Measurements from ENCODE around the gene EXT2. TPM values are rescaled to one million over a fixed set of nuclear protein-coding genes. Genes with fewer than 3 reads are reported as not detected.
A peak's percentile ranks its signal among the peaks of the same experiment; 100 is the strongest.

The EXT2 gene
- total RNA-seq, 1 experiment from 2014 or later = 66.2 TPM

DNA sequence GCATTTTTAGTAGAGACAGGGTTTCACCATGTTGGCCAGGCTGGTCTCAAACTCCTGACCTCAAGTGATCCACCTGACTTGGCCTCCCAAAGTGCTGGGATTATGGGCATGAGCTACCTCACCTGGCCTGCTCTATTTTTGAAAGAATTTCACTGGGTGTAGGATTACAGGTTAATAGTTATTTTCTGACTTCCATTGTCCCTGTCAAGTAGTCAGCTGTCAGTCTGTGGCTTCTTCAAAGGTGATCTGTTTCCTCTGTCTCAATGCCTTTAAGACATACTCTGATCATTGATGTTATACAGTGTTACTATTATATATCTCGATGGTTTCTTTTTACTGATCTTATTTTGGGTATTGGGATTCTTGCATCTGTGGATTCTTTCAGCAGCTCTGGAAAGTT, 10.1 kb upstream of the EXT2 start:
- DNase-seq (ENCODE audit: low spot score) = no peak

DNA sequence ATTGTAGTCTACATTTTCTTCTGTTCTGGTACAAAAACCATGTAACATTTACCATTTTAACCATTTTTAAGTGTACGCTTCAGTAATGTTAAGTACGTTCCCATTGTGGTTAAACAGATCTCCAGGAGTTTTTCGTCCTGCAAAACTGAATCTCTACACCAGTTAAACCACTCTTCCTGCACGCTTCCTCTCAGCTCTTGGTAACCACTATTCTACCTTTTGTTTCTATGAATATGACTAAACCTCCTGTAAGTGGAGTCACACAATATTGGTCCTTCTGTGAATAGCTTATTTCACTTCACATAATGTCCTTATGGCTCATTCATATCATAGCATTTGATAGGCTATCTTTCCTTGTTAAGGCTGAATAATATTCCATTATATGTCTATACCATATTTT, 7.1 kb upstream of the EXT2 start:
- DNase-seq (ENCODE audit: low spot score) = no peak

DNA sequence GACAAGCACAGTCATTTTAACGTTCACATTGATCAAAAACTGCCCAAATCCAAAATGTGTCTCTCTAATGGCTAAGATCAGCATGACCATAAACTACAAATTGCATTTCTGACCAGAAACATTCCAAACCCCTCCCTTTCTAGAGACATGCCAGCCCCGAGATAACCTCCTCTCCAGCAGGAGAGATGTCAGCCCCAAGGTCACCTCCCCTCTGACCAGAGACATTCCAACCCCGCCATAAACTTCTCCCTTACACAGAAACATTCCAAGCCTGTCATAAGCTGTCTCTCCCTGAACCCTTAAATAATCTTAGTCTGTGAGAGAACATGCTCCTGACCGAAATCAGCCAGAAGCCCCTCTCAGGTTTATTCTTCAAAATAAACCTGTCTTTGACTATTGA, 6.6 kb upstream of the EXT2 start:
- no peak for DNase-seq (ENCODE audit: low spot score)

DNA sequence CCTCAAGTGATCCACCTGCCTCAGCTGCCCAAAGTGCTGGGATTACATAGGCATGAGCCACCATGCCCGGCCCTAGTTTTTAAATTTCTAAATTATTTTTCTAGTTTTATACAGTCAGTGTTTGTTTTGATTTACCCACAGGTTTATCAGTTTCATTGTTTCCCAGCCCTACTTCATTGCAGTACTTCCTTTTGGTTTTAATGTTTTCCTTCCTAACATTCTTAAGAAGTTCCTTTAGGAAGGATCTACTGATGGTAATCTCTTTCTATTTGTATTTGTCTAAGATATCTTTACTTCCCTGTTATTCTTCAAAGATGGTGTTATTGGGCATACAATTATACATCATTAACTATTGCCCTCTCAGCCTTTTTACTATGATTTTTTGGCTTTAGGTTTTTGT, 4.9 kb upstream of the EXT2 start:
- no peak for DNase-seq (ENCODE audit: low spot score)

DNA sequence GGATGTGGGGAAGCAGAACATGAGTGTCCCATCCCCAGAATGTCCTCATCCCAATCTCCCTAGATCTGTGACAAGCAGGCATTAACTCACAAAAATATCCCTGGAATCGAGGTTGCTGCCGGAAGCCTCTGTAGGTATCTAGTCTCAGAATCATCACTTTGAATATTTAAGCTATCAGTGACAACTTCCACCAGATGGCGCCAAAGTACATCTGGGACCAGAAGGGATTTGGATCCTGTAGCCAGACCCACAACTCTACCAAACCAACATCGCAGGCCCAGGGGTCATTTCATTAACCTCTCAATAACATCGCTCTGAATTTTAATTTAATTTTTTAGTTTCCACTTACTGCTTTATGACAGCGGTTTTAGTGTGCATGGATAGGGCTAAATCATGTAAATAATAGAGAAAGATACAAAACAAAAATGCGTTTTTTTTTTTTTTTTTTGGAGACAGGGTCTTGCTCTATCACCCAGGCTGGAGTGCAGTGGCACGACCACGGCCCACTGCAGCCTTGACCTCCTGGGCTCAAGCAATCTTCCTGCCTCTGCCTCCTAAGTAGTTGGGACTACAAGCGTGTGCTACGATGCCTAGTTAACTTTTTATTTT, 1.1 kb upstream of the EXT2 start:
- peak; percentile 90 for DNase-seq (ENCODE audit: low spot score)

DNA sequence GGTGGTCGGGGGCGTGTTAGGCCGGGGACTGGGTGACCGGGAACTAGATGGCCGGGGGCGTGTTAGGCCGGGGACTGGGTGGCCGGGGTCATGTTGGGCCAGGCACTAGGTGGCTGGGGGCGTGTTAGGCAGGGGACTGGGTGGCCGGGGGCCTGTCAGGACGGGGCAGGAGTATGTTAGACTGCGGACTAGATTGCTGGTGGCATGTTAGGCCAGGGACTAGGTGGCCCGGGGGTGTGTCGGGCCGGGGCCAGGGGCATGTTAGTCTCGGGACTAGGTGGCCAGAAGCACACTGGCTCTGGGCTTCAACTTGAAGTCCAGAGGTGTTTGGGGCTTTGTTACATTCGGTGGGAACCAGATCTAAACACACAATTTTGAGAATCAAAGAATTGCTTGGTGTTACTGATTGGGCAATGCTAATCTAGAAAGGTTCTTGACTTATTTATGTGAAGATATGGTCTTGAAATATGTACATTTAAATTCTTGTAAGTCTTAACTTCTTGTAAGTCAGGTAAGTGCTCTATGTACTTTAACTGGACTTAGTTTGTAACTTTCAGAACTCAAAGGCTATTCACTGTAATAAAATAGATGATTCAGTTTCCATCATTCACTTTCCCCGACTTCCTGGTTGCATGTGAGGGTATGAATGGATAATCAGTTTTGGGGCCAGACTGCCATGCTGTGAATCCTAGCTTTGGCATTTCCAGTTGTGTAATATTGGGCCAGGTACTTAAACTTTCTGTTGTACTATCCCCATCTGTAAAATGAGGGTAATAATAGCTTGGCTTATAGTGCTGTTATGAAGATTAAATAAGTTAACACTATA, 1.1 kb downstream of the EXT2 start:
- peak; percentile 34 for DNase-seq (ENCODE audit: low spot score)

DNA sequence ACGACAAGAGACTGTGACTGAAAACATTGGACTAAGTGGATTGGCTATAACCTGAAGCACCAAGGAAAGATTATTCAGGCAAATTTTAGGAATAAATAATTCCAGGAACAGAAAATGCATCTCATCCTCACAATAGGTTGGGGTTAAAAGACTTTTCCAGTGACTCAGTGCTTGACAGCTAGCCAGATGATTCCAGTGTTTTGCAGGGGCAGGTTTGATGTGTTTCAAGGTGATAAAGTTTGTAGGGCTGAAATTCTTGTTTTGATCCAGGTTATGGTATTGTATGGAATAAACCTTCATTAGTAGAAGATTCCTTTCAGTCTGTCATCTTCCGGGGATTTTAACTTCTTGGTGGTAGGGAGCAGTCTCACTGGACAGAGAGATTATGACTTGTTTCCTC, 2.3 kb downstream of the EXT2 start:
- DNase-seq (ENCODE audit: low spot score) = no peak

DNA sequence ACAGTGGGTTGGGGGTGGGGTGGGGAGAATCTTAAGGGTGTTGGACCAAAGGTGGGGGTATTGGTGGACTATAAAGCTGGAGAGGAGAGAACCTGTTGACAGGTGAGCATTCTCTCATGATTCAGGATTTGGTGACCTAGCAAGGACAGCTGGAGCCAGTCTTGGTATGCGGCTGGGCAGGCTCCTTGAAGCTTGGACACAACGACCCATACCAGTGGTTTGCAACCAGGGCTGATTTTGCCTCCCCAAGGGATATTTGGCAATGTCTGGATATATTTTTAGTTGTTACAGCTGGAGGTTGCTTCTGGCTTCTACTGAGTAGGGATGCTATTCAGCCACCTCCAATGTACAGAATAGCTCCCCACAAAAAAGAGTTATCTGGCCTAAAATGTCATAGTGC, 5.6 kb downstream of the EXT2 start:
- DNase-seq (ENCODE audit: low spot score) = no peak

DNA sequence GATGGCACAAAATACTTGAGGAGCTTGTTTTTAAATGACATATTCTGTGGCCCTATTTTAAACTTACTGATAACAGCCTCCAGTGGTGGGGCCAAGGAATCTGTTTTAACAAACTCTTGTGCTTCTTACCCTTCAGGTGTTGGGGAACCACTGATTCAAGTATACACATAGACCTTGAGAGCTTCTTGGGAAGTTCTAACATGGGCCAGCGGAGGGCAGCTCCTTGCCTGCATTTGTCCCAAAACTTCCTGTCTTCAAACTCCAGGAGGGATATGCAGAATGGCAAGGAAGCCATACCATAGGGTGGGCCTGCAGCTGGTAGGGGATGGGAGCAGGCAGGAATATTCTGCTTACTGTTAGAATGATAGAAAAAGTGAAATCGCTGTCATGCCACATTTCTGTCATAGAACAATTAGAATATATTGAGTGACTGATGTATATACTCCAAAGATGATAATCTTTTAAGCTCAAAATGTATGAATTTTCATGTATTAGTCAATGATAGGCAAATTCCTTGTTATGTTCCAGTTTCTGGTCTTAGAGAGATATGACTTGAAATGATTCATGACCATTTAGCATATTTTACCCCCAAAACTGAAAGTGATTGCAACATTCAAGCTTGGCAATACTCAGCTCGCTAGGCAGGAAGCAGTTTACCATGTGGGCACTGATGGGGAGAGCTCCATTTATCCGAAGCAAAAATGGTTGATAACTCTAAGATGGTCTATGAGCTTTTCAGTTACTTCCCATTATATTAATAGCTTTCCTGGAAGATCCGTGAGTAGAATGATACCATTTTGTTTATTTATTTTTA, 9.2 kb downstream of the EXT2 start:
- DNase-seq (ENCODE audit: low spot score) = peak; percentile 16

DNA sequence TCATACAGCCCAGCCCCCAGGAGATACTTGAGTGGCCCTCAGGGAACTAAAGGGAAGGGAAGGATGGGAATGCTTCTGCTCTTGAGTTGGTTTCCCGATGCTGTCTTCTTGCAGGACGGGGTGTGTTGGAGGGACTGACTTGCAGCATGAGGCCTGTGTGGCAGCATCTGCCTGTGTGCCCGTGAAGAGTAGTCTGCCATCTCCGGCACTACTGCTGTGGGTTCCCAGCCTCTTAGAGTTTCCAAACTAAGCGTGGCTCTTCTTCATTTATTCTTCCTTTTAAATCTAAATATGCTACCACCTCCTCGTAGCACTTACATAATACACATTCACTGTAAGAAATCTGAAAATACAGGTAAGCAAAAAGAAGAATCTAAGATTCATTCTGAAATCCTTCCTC, 12.8 kb downstream of the EXT2 start:
- DNase-seq (ENCODE audit: low spot score) = no peak

DNA sequence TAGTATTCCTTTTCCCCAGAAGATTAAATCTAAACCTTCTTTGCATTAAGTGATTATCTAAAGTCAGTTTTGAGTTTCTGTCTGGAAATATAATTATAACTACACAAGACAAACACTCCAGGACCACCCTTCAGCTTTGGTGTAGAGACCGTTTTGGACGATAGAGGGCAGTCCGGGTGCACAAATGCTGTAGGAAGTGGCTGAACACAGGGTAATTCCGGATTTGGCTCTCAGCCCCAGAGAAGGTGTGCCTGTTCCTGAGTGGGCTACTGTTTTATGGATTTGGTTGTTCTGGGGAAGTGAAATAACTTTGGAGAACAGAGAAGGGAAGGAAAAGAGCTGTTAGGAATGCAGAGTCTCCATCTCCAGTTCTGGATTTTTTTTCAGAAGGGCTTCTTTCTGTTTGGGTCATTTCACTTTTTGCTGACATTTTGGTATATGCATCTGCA, 14.8 kb downstream of the EXT2 start:
- peak; percentile 75 for DNase-seq (ENCODE audit: low spot score)

DNA sequence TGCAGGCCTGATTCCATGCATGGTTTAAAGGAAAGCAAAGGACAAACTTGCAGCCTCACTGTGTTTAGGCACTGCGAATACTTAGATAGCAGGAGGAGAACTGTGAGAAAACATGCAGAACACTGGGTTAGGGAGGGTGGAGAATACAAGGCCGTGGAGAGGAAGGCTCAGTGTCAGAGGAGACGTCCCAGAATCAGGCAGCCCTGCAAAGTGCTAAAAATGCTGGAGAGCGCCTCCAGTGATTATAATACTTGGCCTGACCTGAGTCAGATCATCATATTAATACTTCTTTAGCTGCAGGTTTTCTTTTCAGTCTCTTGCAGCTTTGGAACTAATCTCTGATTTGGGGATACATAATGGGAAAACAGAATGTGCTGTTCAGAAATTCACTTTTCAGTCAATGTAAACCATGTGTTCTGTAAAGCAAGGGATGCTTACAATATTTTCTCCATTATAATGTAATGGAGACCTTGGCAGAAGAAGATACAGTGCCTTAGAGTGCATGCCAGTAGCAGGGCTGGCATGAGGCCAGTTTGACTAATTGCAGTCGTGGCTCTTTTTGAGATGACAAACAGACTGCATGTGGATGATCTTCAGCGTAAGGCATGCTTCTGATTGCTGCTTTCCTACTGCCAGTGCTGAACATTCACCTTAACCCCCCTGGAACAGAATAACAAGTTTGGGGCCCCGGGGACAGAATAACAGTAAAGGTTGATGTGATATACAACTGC, 16.8 kb downstream of the EXT2 start:
- DNase-seq (ENCODE audit: low spot score) = no peak

DNA sequence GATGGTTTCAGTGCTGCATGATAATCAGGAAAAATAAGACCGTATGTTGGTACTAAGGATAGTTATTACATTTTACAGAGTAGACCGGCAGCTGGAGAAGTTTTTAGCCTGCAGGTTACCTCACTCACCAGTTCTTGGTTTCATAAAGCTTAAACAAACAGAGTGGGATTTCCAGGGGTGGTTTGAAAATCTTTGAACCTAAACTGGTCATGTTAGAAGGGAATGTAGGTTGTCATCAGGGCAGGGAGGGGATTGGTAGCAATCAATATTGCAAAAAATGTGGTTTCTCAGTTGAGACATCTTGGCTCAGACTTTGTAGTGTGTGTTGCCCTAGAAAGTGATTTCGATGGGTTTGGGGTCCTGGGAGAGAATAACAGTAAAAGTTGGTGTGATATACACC, 17.5 kb downstream of the EXT2 start:
- DNase-seq (ENCODE audit: low spot score) = no peak

DNA sequence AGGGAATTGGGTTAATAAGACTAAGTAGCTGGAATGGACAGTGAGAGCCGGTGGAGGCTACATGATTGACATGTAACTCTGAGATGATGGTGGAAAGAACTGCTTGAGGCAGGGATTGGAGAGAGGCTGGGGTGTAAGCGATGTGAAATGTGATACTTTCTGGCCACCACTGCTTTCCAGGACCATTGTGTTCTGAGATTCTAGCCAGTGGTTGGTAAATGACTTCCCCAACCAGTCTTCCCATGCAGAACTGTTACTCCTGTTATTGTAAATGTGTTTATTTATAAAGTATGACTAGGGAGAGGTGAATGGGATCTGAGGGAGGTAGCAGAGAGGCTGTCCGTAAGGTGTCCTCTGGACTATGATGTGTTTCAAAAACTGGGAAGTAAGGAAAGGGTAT, 18.1 kb downstream of the EXT2 start:
- no peak for DNase-seq (ENCODE audit: low spot score)

DNA sequence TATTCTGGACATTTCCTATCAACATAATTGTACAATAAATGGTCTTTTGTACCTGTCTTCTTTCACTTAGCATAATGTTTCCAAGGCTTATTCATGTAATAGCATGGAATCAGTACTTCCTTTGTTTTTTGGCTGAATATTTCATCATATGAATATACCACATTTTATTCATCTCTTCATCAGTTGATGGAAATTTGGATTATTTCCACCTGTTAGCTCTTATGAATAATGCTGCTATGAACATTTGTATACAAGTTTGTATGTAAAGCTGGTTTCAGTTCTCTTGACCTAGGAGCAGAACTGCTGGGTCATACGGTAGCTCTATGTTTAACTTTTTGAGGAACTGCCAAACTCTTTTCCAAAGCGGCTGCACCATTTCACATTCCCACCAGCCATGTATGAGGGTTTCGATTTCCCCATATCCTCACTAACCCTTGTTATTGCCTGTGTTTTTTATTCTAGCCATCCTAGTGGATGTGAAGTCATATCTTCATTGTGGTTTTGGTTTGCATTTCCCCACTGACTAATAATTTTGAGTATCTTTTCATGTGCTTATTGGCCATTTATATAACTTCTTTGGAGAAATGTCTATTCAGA, 20.9 kb downstream of the EXT2 start:
- no peak for DNase-seq (ENCODE audit: low spot score)

DNA sequence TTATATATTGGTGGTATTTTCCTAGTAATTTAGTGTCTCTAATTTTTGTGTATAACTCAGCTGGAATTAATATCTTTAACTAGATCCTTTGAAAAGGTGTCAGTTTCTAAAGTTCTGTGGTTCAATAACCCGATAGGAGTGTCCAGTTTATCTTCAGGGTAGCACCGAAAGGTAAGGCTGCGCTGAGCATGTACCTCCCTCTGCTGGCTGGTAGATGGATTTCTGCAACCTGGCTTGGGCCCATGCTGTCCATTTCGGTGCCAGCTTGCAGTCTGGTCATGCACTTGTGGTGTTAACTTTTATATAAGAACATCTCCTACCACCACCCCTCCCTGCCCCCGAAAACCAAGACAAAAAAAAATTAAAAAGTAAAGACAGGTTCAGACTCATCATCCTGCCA, 24.7 kb downstream of the EXT2 start:
- peak; percentile 31 for DNase-seq (ENCODE audit: low spot score)

DNA sequence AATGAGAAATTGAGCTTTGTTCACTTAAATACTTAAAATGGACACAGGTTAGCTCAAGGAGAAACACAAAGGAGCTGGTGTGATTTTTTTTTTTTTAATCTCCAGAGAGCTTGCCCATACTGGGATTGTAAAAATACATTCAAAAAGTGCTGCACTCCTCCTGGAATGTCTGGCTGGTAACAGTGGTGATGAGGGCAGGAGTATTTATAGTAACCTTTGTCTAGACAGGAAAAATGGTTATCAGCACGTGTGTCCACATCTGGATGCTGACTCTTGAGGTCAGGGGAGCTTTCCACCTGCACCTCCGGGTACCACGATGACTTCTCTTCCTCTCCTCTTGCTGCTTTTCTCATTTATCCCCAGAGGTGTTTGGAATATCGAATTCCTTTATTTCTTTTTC, 30.1 kb downstream of the EXT2 start:
- no peak for DNase-seq (ENCODE audit: low spot score)

DNA sequence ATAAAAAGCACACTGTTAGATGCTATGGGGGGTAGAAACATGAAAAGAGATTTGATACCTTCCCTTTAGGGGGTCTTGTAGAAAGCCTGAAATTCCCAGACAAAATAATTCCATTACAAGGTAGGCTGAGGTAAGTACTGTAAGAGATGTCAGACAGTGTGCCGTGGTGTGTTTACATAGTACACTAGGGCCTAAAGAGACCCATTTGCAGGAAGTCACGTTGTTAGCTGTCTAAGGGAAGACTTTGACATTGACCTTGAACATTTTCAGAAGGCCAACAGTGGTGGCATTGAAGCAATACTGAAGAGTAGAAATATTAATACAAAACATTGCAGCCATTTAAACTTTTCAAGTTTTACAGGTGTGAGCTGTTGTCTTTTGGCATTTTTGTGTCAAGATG, 30.8 kb downstream of the EXT2 start:
- DNase-seq (ENCODE audit: low spot score) = no peak

DNA sequence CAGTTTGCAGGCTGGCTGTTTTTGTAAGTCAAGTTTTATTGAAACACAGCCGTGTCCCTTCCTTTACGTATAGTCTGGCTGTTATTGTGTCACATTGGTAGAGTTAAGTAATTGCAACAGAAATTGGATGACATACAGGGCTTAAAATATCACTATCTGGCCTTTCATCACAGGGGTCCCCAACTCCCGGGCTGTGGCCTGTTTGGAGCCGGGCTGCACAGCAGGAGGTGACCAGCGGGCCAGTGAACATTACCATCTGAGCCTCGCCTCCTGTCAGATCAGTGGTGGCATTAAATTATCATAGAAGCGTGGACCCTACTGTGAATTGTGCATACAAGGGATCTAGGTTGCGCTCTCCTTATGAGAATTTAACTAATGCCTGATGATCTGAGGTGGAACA, 31.7 kb downstream of the EXT2 start:
- DNase-seq (ENCODE audit: low spot score) = no peak

DNA sequence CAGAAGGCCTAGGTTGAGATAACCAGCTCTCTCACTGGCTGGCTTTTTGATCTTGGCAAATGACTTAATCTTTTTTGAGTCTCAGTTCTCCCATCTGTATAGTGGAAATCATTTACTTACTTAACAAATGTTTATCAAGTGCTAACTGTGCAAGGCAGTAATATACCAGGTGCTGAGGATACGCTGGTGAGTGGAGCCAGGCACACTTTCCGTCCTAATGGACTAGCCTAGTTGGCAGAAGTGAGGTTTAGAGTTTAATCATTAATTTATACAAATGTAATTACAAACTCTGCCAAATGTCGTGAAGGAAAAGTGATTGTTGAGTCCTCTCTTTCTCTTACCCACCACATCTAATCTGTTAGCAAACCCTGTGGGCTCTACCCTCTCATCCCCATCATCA, 33.3 kb downstream of the EXT2 start:
- no peak for DNase-seq (ENCODE audit: low spot score)

DNA sequence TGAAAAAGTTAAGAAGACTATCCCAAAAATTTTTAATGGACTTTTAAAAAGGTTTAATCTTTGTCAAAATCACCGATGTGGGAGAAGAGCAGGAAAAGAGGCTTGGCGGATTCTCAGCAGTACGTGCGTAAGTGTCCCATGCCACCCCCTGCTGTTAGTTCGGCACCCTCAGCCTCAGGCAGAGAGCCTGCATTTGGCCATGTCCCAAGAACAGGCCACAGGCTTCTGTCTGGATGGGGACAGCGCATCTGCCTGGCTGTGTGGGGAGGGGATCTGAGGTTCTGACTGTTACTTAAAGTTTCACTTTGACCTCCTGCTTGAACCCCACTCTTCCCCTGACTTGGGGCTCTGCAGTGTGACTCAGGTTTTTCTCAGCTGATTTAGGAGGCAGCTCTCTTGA, 35.3 kb downstream of the EXT2 start:
- no peak for DNase-seq (ENCODE audit: low spot score)
